ENCODE measurements around the gene EFEMP1.

DNA sequence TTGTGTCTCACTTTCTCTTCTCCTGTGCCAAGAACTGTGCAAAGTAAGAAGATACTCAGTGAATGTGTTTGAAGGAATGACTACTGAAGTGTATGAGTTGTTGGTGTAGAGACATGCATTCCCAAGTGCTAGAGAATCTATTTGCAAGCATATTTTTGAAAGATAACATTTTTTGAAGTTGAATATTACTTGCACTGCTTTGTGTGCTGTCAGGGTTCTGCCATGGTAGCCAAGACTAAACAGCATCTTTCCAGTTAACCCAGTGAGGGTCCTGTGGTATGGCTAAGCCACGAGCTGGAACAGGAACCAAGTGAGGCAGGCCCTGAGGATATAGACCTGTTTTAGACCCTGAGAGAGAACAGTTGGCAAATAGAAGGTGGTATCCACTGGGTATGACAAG lies 35.2 kb upstream of the EFEMP1 start:
- TF ChIP-seq ZNF766 (CRISPR knock-in tag; conservative IDR thresholded peaks at IDR 0.05) (no peak), PHF21A (IDR thresholded peaks at IDR 0.05; ENCODE audit: borderline replicate concordance, low read depth) (no peak), CGGBP1 (CRISPR knock-in tag; IDR thresholded peaks at IDR 0.05) (no peak), POLR2AphosphoS5 (IDR thresholded peaks at IDR 0.05; ENCODE audit: control insufficient read depth, insufficient read depth, low read depth, low read length) (no peak), EZH2 (IDR thresholded peaks at IDR 0.05; ENCODE audit: borderline replicate concordance, low read depth, low read length) (no peak), TAF1 (IDR thresholded peaks at IDR 0.05; ENCODE audit: control insufficient read depth, extremely low read depth, insufficient read depth, low read length, severe bottlenecking) (no peak), ZBTB7A (IDR thresholded peaks at IDR 0.05; ENCODE audit: borderline replicate concordance, control insufficient read depth, low read depth, low read length) (no peak), SMAD4 (CRISPR knock-in tag; conservative IDR thresholded peaks at IDR 0.05) (no peak), JUND (IDR thresholded peaks at IDR 0.05; ENCODE audit: borderline replicate concordance, low read depth, low read length) (no peak), JUND (tag; IDR thresholded peaks at IDR 0.05; ENCODE audit: borderline replicate concordance, low read depth, low read length) (no peak), DPF2 (IDR thresholded peaks at IDR 0.05) (no peak), HNRNPH1 (optimal IDR thresholded peaks at IDR 0.05; ENCODE audit: low read depth, low read length) (no peak)
- TF ChIP-seq, protein P1, sequence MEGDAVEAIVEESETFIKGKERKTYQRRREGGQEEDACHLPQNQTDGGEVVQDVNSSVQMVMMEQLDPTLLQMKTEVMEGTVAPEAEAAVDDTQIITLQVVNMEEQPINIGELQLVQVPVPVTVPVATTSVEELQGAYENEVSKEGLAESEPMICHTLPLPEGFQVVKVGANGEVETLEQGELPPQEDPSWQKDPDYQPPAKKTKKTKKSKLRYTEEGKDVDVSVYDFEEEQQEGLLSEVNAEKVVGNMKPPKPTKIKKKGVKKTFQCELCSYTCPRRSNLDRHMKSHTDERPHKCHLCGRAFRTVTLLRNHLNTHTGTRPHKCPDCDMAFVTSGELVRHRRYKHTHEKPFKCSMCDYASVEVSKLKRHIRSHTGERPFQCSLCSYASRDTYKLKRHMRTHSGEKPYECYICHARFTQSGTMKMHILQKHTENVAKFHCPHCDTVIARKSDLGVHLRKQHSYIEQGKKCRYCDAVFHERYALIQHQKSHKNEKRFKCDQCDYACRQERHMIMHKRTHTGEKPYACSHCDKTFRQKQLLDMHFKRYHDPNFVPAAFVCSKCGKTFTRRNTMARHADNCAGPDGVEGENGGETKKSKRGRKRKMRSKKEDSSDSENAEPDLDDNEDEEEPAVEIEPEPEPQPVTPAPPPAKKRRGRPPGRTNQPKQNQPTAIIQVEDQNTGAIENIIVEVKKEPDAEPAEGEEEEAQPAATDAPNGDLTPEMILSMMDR (IDR thresholded peaks at IDR 0.05 in 2 of 3, conservative IDR thresholded peaks at IDR 0.05 in 1 of 3; ENCODE audit: insufficient read depth in 2 of 3, low read depth in 1 of 3, low read length in 3 of 3): no peak
- TF ChIP-seq, protein P2, sequence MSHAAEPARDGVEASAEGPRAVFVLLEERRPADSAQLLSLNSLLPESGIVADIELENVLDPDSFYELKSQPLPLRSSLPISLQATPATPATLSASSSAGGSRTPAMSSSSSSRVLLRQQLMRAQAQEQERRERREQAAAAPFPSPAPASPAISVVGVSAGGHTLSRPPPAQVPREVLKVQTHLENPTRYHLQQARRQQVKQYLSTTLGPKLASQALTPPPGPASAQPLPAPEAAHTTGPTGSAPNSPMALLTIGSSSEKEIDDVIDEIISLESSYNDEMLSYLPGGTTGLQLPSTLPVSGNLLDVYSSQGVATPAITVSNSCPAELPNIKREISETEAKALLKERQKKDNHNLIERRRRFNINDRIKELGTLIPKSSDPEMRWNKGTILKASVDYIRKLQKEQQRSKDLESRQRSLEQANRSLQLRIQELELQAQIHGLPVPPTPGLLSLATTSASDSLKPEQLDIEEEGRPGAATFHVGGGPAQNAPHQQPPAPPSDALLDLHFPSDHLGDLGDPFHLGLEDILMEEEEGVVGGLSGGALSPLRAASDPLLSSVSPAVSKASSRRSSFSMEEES (CRISPR knock-in tag; IDR thresholded peaks at IDR 0.05): no peak

Measured in K562 (cell line).